Esophagus squamous epithelium (tissue), 5 donors: ENCODE measurements around the gene RSBN1L. TPM values are rescaled to one million over a fixed set of nuclear protein-coding genes. Genes with fewer than 3 reads are reported as not detected.

Experiments
- DNase-seq: peaks from one replicate; lab custom pipeline; 2025; lab: John Stamatoyannopoulos, UW
- H3K27ac ChIP-seq, 4 donors: fragments of 200-600 bp; sonication (generic); one replicate each; pipeline ENCODE4 v1.5.1; 2016 to 2019; ENCODE audit warnings: mild to moderate bottlenecking in 1 of 4
- H3K27me3 ChIP-seq, 4 donors: fragments of 200-600 bp; sonication (generic); 1 replicate in 3 of 4; 2 replicates in 1 of 4; pipeline versions ENCODE4 v1.5.1 to v1.6.0; 2017 to 2021; ENCODE audit warnings: antibody characterized with exemption in 1 of 4
- H3K36me3 ChIP-seq, 3 donors: fragments of 200-600 bp; sonication (generic); one replicate each; pipeline ENCODE4 v1.5.1; 2016 to 2019
- H3K4me1 ChIP-seq, 3 donors: fragments of 200-600 bp; sonication (generic); one replicate each; pipeline ENCODE4 v1.5.1; 2017 to 2019
- H3K4me3 ChIP-seq, 4 donors: fragments of 200-600 bp; sonication (generic); 1 replicate in 3 of 4; 2 replicates in 1 of 4; pipeline ENCODE4 v1.5.1; 2016 to 2019; ENCODE audit warnings: mild to moderate bottlenecking in 2 of 4, moderate library complexity in 1 of 4
- H3K9me3 ChIP-seq, 3 donors: fragments of 200-600 bp; sonication (generic); one replicate each; pipeline ENCODE4 v1.5.1; 2016 to 2019
- CTCF ChIP-seq, 6 experiments: fragments of 450-650 bp in 4 of 6; fragments of 200-600 bp in 2 of 6; sonication (generic) in 2 of 6; IDR thresholded peaks; one replicate each; pipeline ENCODE4 v1.5.1; 2016 to 2019; ENCODE audit warnings: antibody characterized with exemption in 6 of 6, mild to moderate bottlenecking in 4 of 6, moderate library complexity in 4 of 6
- POLR2A ChIP-seq, 4 donors: fragments of 450-650 bp; IDR thresholded peaks; one replicate each; pipeline ENCODE4 v1.6.1; 2017; ENCODE audit warnings: antibody characterized with exemption in 4 of 4, mild to moderate bottlenecking in 4 of 4, moderate library complexity in 3 of 4
- WGBS, 2 donors: methylation state at CpG; one replicate each; pipeline ENCODE4 v1.1.5; 2018; 5-methylcytosine and 5-hydroxymethylcytosine counted together
- intact Hi-C: fragments of 100-400 bp; cut with DNase I; formaldehyde crosslinking; loops from one replicate; pipeline ENCODE4 v1.15.0; 2022
- total RNA-seq, 4 donors: library from RNA; depleted of rRNA; stranded (reverse); fragments of >200 nt; gene quantifications; one replicate each; pipeline ENCODE4 v1.1.0, GENCODE V29; 2016
- donor health status: DM: yes; HTN: yes; CAD: no.

RSBN1L gene
- total RNA-seq, 4 donors from 2014 or later = 10.8 to 22.9 (median 14.1) TPM

GRCh38 chr7:77667459-77668086 is 28.7 kb upstream of the RSBN1L start:
- intact Hi-C loops = no loop called here
- 83 to 85% methylated on average over 5 to 6 of the region's 6 CpGs for WGBS, 2 donors

GRCh38 chr7:77674878-77675277 is 21.4 kb upstream of the RSBN1L start:
- Histone ChIP-seq H3K9me3 (no peaks in the 10 kb centered on the region), H3K27me3 (no peaks in the 10 kb centered on the region), H3K36me3 (no peaks in the 10 kb centered on the region), H3K27ac (peak overlapping the region in 2 of 4 donors; percentile 6 to 39), H3K4me1 (peaks cover 5 to 52% (median 16%) of the 10 kb centered on the region in 3 donors), H3K4me3 (no peak overlapping the region)
- DNase-seq = no peak
- no peak for TF ChIP-seq POLR2A (IDR thresholded peaks at IDR 0.05)
- no peak for TF ChIP-seq CTCF (IDR thresholded peaks at IDR 0.05)
- 30 to 32% methylated on average over 5 of the region's 5 CpGs for WGBS, 2 donors
- intact Hi-C loops = no loop called here

More at GRCh38 chr7:77667459-77668086, 28.7 kb upstream of the RSBN1L start:
- DNase-seq = no peak
- Histone ChIP-seq H3K36me3 (peaks cover 0 to 8% (median 0%) of the 10 kb centered on the region in 3 donors), H3K9me3 (no peaks in the 10 kb centered on the region), H3K4me3 (no peak overlapping the region), H3K27me3 (no peaks in the 10 kb centered on the region), H3K27ac (no peak overlapping the region), H3K4me1 (peaks cover 0 to 7% (median 3%) of the 10 kb centered on the region in 3 donors)
- TF ChIP-seq POLR2A (IDR thresholded peaks at IDR 0.05) (no peak), CTCF (IDR thresholded peaks at IDR 0.05) (no peak)

- no peak for DNase-seq
- H3K27ac ChIP-seq = peak overlapping the region; percentile 39 to 77 (median 52)
- intact Hi-C loops = no loop called here
Measured at GRCh38 chr7:77679608-77680007, 16.7 kb upstream of the RSBN1L start.

DNA sequence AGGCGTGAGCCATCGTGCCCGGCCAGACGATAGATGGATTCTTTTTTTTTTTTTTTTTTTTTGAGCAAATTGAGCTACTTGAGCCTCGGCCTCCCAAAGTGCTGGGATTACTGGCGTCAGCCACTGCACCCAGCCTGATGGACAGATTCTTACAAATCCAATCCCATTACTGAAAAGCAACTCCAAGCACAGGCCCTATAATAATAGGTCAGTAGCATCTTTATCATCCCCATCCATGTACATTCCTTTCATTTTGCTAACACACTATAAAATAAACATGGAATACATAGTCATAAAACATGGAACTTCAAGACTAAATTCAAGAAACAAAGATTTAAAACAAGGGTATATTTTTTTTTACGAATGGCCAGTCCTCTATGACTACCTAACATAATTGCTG is 16.0 kb upstream of the RSBN1L start:
- Histone ChIP-seq H3K27me3 (no peaks in the 10 kb centered on the region), H3K4me1 (peaks cover 5 to 57% (median 26%) of the 10 kb centered on the region in 3 donors), H3K27ac (peak overlapping the region in 1 of 4 donors; percentile 77), H3K4me3 (no peak overlapping the region), H3K36me3 (peaks cover 0 to 20% (median 0%) of the 10 kb centered on the region in 3 donors), H3K9me3 (no peaks in the 10 kb centered on the region)
- no peak for TF ChIP-seq CTCF (IDR thresholded peaks at IDR 0.05)
- no peak for TF ChIP-seq POLR2A (IDR thresholded peaks at IDR 0.05)
- DNase-seq = no peak
- 92 to 94% methylated on average over 7 of the region's 7 CpGs for WGBS, 2 donors
- intact Hi-C loops = no loop called here

More at GRCh38 chr7:77679608-77680007, 16.7 kb upstream of the RSBN1L start:
- H3K36me3 ChIP-seq = peaks cover 0 to 20% (median 0%) of the 10 kb centered on the region in 3 donors
- H3K27me3 ChIP-seq = no peaks in the 10 kb centered on the region
- TF ChIP-seq CTCF (IDR thresholded peaks at IDR 0.05) (no peak), POLR2A (IDR thresholded peaks at IDR 0.05) (no peak)
- no peak overlapping the region for H3K4me3 ChIP-seq
- peaks cover 5 to 56% (median 22%) of the 10 kb centered on the region in 3 donors for H3K4me1 ChIP-seq
- no peaks in the 10 kb centered on the region for H3K9me3 ChIP-seq

GRCh38 chr7:77684030-77684429 is 12.2 kb upstream of the RSBN1L start:
- H3K27me3 ChIP-seq = no peaks in the 10 kb centered on the region
- H3K9me3 ChIP-seq = no peaks in the 10 kb centered on the region
- WGBS, 2 donors = 15 to 34% methylated on average over 9 of the region's 9 CpGs
- intact Hi-C loops = no loop called here
- peak overlapping the region; percentile 55 to 87 (median 84) for H3K27ac ChIP-seq
- no peak overlapping the region for H3K4me3 ChIP-seq
- H3K36me3 ChIP-seq = peaks cover 0 to 22% (median 0%) of the 10 kb centered on the region in 3 donors
- TF ChIP-seq POLR2A (IDR thresholded peaks at IDR 0.05) = peak in 1 of 4 donors; percentile 15
- no peak for TF ChIP-seq CTCF (IDR thresholded peaks at IDR 0.05)
- peaks cover 8 to 80% (median 51%) of the 10 kb centered on the region in 3 donors for H3K4me1 ChIP-seq
- no peak for DNase-seq
